Neural progenitor cell (in vitro differentiated cells): ENCODE results near the gene F2RL1. TPM values are rescaled to one million over a fixed set of nuclear protein-coding genes. Genes with fewer than 3 reads are reported as not detected.
"Not testable (repeated sequence)": the region's sequence is repeated elsewhere in the genome, so short reads cannot be mapped to it uniquely, and the experiment has no call there.

Experiments used
- DNase-seq: peaks from one replicate; pipeline ENCODE4 v3.0.0-alpha.2; 2016; ENCODE audit warnings: low spot score
- H2AFZ ChIP-seq: fragments of 200-600 bp; sonication (generic); replicated peaks from 2 replicates; pipeline ENCODE4 v1.6.1; 2016; ENCODE audit warnings: antibody characterized with exemption
- H3F3A ChIP-seq: fragments of 200-600 bp; sonication (generic); 2 replicates; pipeline ENCODE4 v1.6.1; 2016; ENCODE audit warnings: antibody characterized with exemption, low read depth
- H3K27ac ChIP-seq: fragments of 200-600 bp; sonication (generic); 2 replicates; pipeline ENCODE4 v1.5.1; 2016; ENCODE audit warnings: mild to moderate bottlenecking
- H3K27me3 ChIP-seq: fragments of 200-600 bp; sonication (generic); 2 replicates; pipeline ENCODE4 v1.6.1; 2016; ENCODE audit warnings: mild to moderate bottlenecking, moderate library complexity
- H3K36me3 ChIP-seq: fragments of 200-600 bp; sonication (generic); 2 replicates; pipeline ENCODE4 v1.5.1; 2016
- H3K4me1 ChIP-seq: fragments of 200-600 bp; sonication (generic); 2 replicates; pipeline ENCODE4 v1.6.1; 2016; ENCODE audit warnings: mixed run types
- H3K4me2 ChIP-seq: fragments of 200-600 bp; sonication (generic); 2 replicates; pipeline ENCODE4 v1.6.1; 2016
- H3K4me3 ChIP-seq: fragments of 200-600 bp; sonication (generic); 2 replicates; pipeline ENCODE4 v1.5.1; 2016
- H3K79me2 ChIP-seq: fragments of 200-600 bp; sonication (generic); 2 replicates; pipeline ENCODE4 v1.6.1; 2016; ENCODE audit warnings: low read depth
- H3K9ac ChIP-seq: fragments of 200-600 bp; sonication (generic); 2 replicates; pipeline ENCODE4 v1.6.1; 2016
- H3K9me3 ChIP-seq: fragments of 200-600 bp; sonication (generic); 2 replicates; pipeline ENCODE4 v1.5.1; 2016; ENCODE audit warnings: low read depth
- H4K20me1 ChIP-seq: fragments of 200-600 bp; sonication (generic); 2 replicates; pipeline ENCODE4 v1.6.1; 2016; ENCODE audit warnings: low read depth
- H3K27ac Mint-ChIP-seq: 3 replicates; pipeline ENCODE4 v1.8.0; 2021; ENCODE audit warnings: mixed read lengths
- H3K27me3 Mint-ChIP-seq: 2 replicates; pipeline ENCODE4 v1.8.0; 2022; ENCODE audit warnings: low read depth, mild to moderate bottlenecking, inconsistent platforms, moderate library complexity, mixed read lengths; ENCODE audit not compliant: insufficient read depth
- H3K36me3 Mint-ChIP-seq: 3 replicates; pipeline ENCODE4 v1.8.0; 2021; ENCODE audit warnings: mixed read lengths
- H3K4me1 Mint-ChIP-seq: 3 replicates; pipeline ENCODE4 v1.8.0; 2021; ENCODE audit warnings: mixed read lengths
- H3K4me3 Mint-ChIP-seq: 3 replicates; pipeline ENCODE4 v1.8.0; 2021; ENCODE audit warnings: mild to moderate bottlenecking, moderate library complexity, mixed read lengths
- H3K9me3 Mint-ChIP-seq: 3 replicates; pipeline ENCODE4 v1.8.0; 2020; ENCODE audit warnings: mixed read lengths
- EZH2 ChIP-seq: fragments of 200-600 bp; sonication (generic); IDR thresholded peaks from 2 replicates; pipeline ENCODE4 v1.6.1; 2017; ENCODE audit warnings: antibody characterized with exemption, mild to moderate bottlenecking, moderate library complexity
- EZH2phosphoT487 ChIP-seq: fragments of 200-600 bp; sonication (generic); IDR thresholded peaks from 2 replicates; pipeline ENCODE4 v1.6.1; 2017; ENCODE audit warnings: antibody characterized with exemption
- total RNA-seq: library from RNA; depleted of rRNA; stranded (reverse); fragments of >200 nt; gene quantifications from 2 replicates; pipeline ENCODE4 v1.2.3, GENCODE V29; 2015; ENCODE audit warnings: low replicate concordance
- TF ChIP-seq, protein P1 (sequence below): fragments of 200-600 bp; sonication (generic); IDR thresholded peaks from 2 replicates; pipeline ENCODE4 v1.5.1; 2017; ENCODE audit warnings: antibody characterized with exemption, mild to moderate bottlenecking

F2RL1 gene
- total RNA-seq, 1 donor from 2014 or later, result 9.3 TPM

DNA sequence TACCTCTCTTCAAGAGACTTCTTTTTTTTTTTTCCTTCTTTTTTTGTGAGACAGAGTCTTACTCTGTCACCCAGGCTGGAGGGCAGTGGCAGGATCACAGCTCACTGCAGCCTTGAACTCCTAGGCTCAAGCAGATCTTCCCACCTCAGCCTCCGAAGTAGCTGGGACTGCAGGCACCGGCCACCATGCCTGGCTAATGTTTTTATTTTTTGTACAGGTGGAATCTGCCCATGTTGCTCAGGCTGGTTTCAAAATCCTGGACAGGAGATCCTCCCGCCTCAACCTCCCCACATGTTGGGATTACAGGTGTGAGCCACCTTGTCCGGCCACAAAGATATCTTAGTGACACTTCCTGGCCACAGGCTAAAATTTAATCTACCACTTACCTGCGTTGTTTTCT is 42.9 kb upstream of the F2RL1 start:
- H3K36me3 Mint-ChIP-seq, result no peaks in the 10 kb centered on the region
- peaks cover 10% of the 10 kb centered on the region for H3K4me1 ChIP-seq
- no peak overlapping the region for H3K4me3 ChIP-seq
- no peak overlapping the region for H3K4me2 ChIP-seq
- H2AFZ ChIP-seq, result no peak overlapping the region
- H3K36me3 ChIP-seq, result no peaks in the 10 kb centered on the region
- TF ChIP-seq EZH2 (no peak), EZH2phosphoT487 (no peak)
- TF ChIP-seq, protein P1, sequence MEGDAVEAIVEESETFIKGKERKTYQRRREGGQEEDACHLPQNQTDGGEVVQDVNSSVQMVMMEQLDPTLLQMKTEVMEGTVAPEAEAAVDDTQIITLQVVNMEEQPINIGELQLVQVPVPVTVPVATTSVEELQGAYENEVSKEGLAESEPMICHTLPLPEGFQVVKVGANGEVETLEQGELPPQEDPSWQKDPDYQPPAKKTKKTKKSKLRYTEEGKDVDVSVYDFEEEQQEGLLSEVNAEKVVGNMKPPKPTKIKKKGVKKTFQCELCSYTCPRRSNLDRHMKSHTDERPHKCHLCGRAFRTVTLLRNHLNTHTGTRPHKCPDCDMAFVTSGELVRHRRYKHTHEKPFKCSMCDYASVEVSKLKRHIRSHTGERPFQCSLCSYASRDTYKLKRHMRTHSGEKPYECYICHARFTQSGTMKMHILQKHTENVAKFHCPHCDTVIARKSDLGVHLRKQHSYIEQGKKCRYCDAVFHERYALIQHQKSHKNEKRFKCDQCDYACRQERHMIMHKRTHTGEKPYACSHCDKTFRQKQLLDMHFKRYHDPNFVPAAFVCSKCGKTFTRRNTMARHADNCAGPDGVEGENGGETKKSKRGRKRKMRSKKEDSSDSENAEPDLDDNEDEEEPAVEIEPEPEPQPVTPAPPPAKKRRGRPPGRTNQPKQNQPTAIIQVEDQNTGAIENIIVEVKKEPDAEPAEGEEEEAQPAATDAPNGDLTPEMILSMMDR, result no peak
- H3K9ac ChIP-seq, result no peak overlapping the region
- H3K9me3 Mint-ChIP-seq, result no peaks in the 10 kb centered on the region
- no peaks in the 10 kb centered on the region for H3K9me3 ChIP-seq
- peaks cover 12% of the 10 kb centered on the region for H3F3A ChIP-seq
- no peaks in the 10 kb centered on the region for H3K79me2 ChIP-seq
- no peak overlapping the region for H3K4me3 Mint-ChIP-seq
- H3K27me3 ChIP-seq, result no peaks in the 10 kb centered on the region
- peaks cover 3% of the 10 kb centered on the region for H3K4me1 Mint-ChIP-seq
- H4K20me1 ChIP-seq, result no peaks in the 10 kb centered on the region
- no peak overlapping the region for H3K27ac ChIP-seq
- H3K27ac Mint-ChIP-seq, result no peak overlapping the region
- peaks cover 4% of the 10 kb centered on the region for H3K27me3 Mint-ChIP-seq
- no peak for DNase-seq

DNA sequence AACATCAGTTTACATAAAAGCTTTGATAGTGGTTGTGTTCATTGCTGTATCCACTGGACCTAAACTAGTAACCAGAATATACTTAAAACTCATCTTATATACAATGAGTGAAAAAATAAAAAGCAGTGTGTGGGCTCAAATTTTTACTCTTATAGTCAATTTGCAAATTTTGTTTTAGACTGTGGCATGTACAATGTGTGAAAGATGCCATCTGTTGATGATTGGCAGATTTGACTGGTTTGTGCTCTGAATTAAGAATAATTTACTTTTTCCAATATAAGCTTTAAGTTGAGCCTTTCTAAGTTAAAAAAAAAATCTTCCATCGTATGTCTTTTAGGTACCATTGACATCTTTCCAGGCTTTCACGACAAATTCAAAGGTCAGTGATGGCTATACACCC is 42.4 kb upstream of the F2RL1 start:
- no peak for DNase-seq
- Mint-ChIP-seq H3K27ac (no peak overlapping the region), H3K9me3 (no peaks in the 10 kb centered on the region), H3K36me3 (no peaks in the 10 kb centered on the region), H3K4me1 (peaks cover 3% of the 10 kb centered on the region), H3K27me3 (peaks cover 4% of the 10 kb centered on the region), H3K4me3 (no peak overlapping the region)
- no peak overlapping the region for H3K4me2 ChIP-seq
- H3K27ac ChIP-seq, result no peak overlapping the region
- TF ChIP-seq EZH2, result no peak
- no peak for TF ChIP-seq EZH2phosphoT487
- TF ChIP-seq, protein P1, result no peak
- no peaks in the 10 kb centered on the region for H3K79me2 ChIP-seq
- no peaks in the 10 kb centered on the region for H3K9me3 ChIP-seq
- no peak overlapping the region for H2AFZ ChIP-seq
- no peak overlapping the region for H3K4me3 ChIP-seq
- no peaks in the 10 kb centered on the region for H3K27me3 ChIP-seq
- no peaks in the 10 kb centered on the region for H4K20me1 ChIP-seq
- peaks cover 10% of the 10 kb centered on the region for H3K4me1 ChIP-seq
- H3K36me3 ChIP-seq, result no peaks in the 10 kb centered on the region
- no peak overlapping the region for H3K9ac ChIP-seq
- peaks cover 12% of the 10 kb centered on the region for H3F3A ChIP-seq

DNA sequence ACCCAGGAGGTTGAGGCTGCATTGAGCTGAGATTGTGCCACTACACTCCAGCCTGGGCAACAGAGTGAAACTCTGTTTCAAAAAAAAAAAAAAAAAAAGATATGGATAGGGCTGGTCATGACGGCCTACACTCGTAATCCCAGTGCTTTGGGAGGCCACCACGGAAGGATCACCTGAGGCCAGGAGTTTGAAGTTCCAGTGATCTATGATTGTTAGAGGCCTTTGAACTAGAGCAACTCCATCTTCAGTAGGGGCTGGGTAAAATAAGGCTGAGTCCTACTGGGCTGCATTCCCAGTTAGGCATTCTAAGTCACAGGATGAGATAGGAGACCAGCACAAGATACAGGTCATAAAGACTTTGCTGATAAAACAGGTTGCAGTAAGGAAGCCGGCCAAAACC is 38.2 kb upstream of the F2RL1 start:
- peaks cover 10% of the 10 kb centered on the region for H3K4me1 ChIP-seq
- H3K4me1 Mint-ChIP-seq, H3K9ac ChIP-seq, H3K79me2 ChIP-seq, H3K4me3 Mint-ChIP-seq, H3K27me3 Mint-ChIP-seq, DNase-seq, H3K36me3 ChIP-seq, H3K9me3 Mint-ChIP-seq, H3K9me3 ChIP-seq, H2AFZ ChIP-seq, H3K27ac Mint-ChIP-seq, H3K4me3 ChIP-seq, H3K27ac ChIP-seq, H4K20me1 ChIP-seq, H3K36me3 Mint-ChIP-seq, H3K27me3 ChIP-seq, H3K4me2 ChIP-seq: not testable (repeated sequence)
- H3F3A ChIP-seq, result peaks cover 12% of the 10 kb centered on the region

DNA sequence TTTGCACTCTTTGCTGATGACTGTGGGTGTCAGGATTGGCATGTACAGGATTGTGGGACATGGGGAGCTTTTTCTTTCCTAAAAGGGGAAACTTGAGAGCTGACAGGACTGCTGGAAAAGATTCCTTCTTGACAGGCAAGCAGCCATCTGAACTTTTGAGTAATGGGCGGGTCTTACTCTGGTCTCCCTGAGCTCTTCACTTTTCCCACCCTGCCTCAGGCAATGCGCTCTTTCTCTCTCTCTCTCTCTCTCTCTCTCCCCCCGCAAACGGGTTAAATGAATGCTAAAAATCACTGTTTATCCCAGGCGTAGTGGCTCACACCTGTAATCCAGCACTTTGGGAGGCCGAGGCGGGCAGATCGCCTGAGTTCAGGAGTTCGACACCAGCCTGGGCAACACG is 37.1 kb upstream of the F2RL1 start:
- H3K9ac ChIP-seq, result no peak overlapping the region
- H3K79me2 ChIP-seq, result no peaks in the 10 kb centered on the region
- H3K27ac ChIP-seq, result no peak overlapping the region
- no peak overlapping the region for H3K4me2 ChIP-seq
- peak overlapping the region; percentile 27 for H3K27ac Mint-ChIP-seq
- no peaks in the 10 kb centered on the region for H3K9me3 ChIP-seq
- peaks cover 5% of the 10 kb centered on the region for H3K27me3 Mint-ChIP-seq
- H3K36me3 Mint-ChIP-seq, result no peaks in the 10 kb centered on the region
- no peaks in the 10 kb centered on the region for H4K20me1 ChIP-seq
- H3K4me1 Mint-ChIP-seq, result peaks cover 7% of the 10 kb centered on the region
- no peak overlapping the region for H3K4me3 ChIP-seq
- H3K27me3 ChIP-seq, result no peaks in the 10 kb centered on the region
- DNase-seq, result no peak
- H3K9me3 Mint-ChIP-seq, result no peaks in the 10 kb centered on the region
- H3F3A ChIP-seq, result peaks cover 12% of the 10 kb centered on the region
- no peak overlapping the region for H3K4me3 Mint-ChIP-seq
- no peaks in the 10 kb centered on the region for H3K36me3 ChIP-seq
- peak overlapping the region; percentile 68 for H2AFZ ChIP-seq
- H3K4me1 ChIP-seq, result peaks cover 10% of the 10 kb centered on the region
- TF ChIP-seq EZH2phosphoT487 (no peak), EZH2 (no peak)
- TF ChIP-seq, protein P1, result no peak
